Suprapubic skin (tissue), 4 donors: Measurements from ENCODE around the gene OR4D10. TPM values are rescaled to one million over a fixed set of nuclear protein-coding genes. Genes with fewer than 3 reads are reported as not detected.

Experiments used
- DNase-seq, 2 donors: peaks; one replicate each; pipeline ENCODE4 v3.0.0-alpha.2; 2019; ENCODE audit warnings: low spot score in 2 of 2
- H3K27ac ChIP-seq: fragments of 200-600 bp; sonication (generic); one replicate; pipeline ENCODE4 v1.5.1; 2019
- H3K27me3 ChIP-seq: fragments of 200-600 bp; sonication (generic); one replicate; pipeline ENCODE4 v1.5.1; 2019
- H3K36me3 ChIP-seq: fragments of 200-600 bp; sonication (generic); one replicate; pipeline ENCODE4 v1.5.1; 2019
- H3K4me1 ChIP-seq: fragments of 200-600 bp; sonication (generic); one replicate; pipeline ENCODE4 v1.5.1; 2019
- H3K4me3 ChIP-seq: fragments of 200-600 bp; sonication (generic); one replicate; pipeline ENCODE4 v1.5.1; 2019; ENCODE audit warnings: mild to moderate bottlenecking
- H3K9me3 ChIP-seq: fragments of 200-600 bp; sonication (generic); one replicate; pipeline ENCODE4 v1.5.1; 2019
- CTCF ChIP-seq, 2 donors: fragments of 200-600 bp in 1 of 2; fragments of 450-650 bp in 1 of 2; sonication (generic) in 1 of 2; IDR thresholded peaks; one replicate each; pipeline ENCODE4 v1.5.1; 2016 to 2019; ENCODE audit warnings: antibody characterized with exemption in 2 of 2, mild to moderate bottlenecking in 1 of 2, moderate library complexity in 1 of 2
- EP300 ChIP-seq: sonication (generic); formaldehyde crosslinking; IDR thresholded peaks from one replicate; pipeline ENCODE4 v1.6.1; 2017; ENCODE audit warnings: antibody characterized with exemption
- POLR2A ChIP-seq, 2 donors: fragments of 450-650 bp; IDR thresholded peaks; one replicate each; pipeline ENCODE4 v1.6.1; 2017; ENCODE audit warnings: antibody characterized with exemption in 2 of 2, mild to moderate bottlenecking in 2 of 2, moderate library complexity in 2 of 2
- POLR2AphosphoS5 ChIP-seq, 3 donors: sonication (generic); formaldehyde crosslinking; IDR thresholded peaks; one replicate each; pipeline ENCODE4 v1.6.1; 2017; ENCODE audit warnings: antibody characterized with exemption in 3 of 3
- WGBS: methylation state at CpG from one replicate; pipeline ENCODE4 v1.1.5; 2018; 5-methylcytosine and 5-hydroxymethylcytosine counted together
- total RNA-seq, 4 donors: library from RNA; depleted of rRNA; stranded (reverse); fragments of >200 nt; gene quantifications; one replicate each; pipeline ENCODE4 v1.1.0, GENCODE V29; 2016

The OR4D10 gene
- total RNA-seq = not detected

GRCh38 chr11:59473015-59473414 is at the start of gene OR4D10:
Gene OR4D10 (plus strand): TSS chr11:59473315. CDS start chr11:59477430, 4,115 bp downstream.
- no peak for TF ChIP-seq CTCF (IDR thresholded peaks at IDR 0.05)
- no peak within 1 kb of the TSS for H3K27ac ChIP-seq
- no peak for DNase-seq
- H3K9me3 ChIP-seq = no peaks in the 10 kb centered on the region
- H3K27me3 ChIP-seq = no peaks in the 10 kb centered on the region
- H3K4me3 ChIP-seq = no peak within 1 kb of the TSS
- no peaks in the 10 kb centered on the region for H3K36me3 ChIP-seq
- H3K4me1 ChIP-seq = no peaks in the 10 kb centered on the region

- no peaks in the 10 kb centered on the region for H3K4me1 ChIP-seq
- no peak for DNase-seq
- 81% methylated on average over 2 of the region's 2 CpGs for WGBS
- H3K4me3 ChIP-seq = no peak overlapping the region
- H3K9me3 ChIP-seq = no peaks in the 10 kb centered on the region
- no peaks in the 10 kb centered on the region for H3K27me3 ChIP-seq
- no peak overlapping the region for H3K27ac ChIP-seq
- no peaks in the 10 kb centered on the region for H3K36me3 ChIP-seq
- TF ChIP-seq EP300 (no peak), POLR2AphosphoS5 (IDR thresholded peaks at IDR 0.05) (no peak), POLR2A (IDR thresholded peaks at IDR 0.05) (no peak), CTCF (IDR thresholded peaks at IDR 0.05) (no peak)
Observed at GRCh38 chr11:59423835-59424234, 49.3 kb upstream of the OR4D10 start.

GRCh38 chr11:59425131-59425530 is 48.0 kb upstream of the OR4D10 start:
- Histone ChIP-seq H3K9me3 (no peaks in the 10 kb centered on the region), H3K4me1 (no peaks in the 10 kb centered on the region), H3K4me3 (no peak overlapping the region), H3K36me3 (no peaks in the 10 kb centered on the region), H3K27me3 (no peaks in the 10 kb centered on the region), H3K27ac (no peak overlapping the region)
- WGBS = 48% methylated on average over 4 of the region's 4 CpGs
- TF ChIP-seq CTCF (IDR thresholded peaks at IDR 0.05) = no peak
- TF ChIP-seq POLR2AphosphoS5 (IDR thresholded peaks at IDR 0.05) = no peak
- TF ChIP-seq EP300 = no peak
- TF ChIP-seq POLR2A (IDR thresholded peaks at IDR 0.05) = no peak
- no peak for DNase-seq

- WGBS = 67% methylated on average over 5 of the region's 5 CpGs
Observed at GRCh38 chr11:59426361-59427067, 46.6 kb upstream of the OR4D10 start, which contains the start of gene OR5A2. Gene OR5A2 (minus strand): TSS chr11:59426413. CDS start chr11:59422953, 3,460 bp downstream.

GRCh38 chr11:59427068-59427382 is 46.1 kb upstream of the OR4D10 start:
- no peaks in the 10 kb centered on the region for H3K9me3 ChIP-seq
- H3K27ac ChIP-seq = no peak overlapping the region
- no peaks in the 10 kb centered on the region for H3K27me3 ChIP-seq
- no peaks in the 10 kb centered on the region for H3K4me1 ChIP-seq
- H3K4me3 ChIP-seq = no peak overlapping the region
- H3K36me3 ChIP-seq = no peaks in the 10 kb centered on the region
- no peak for DNase-seq
- TF ChIP-seq CTCF (IDR thresholded peaks at IDR 0.05) (no peak), EP300 (no peak)

More at GRCh38 chr11:59426361-59427067, 46.6 kb upstream of the OR4D10 start, which contains the start of gene OR5A2:
- Histone ChIP-seq H3K36me3 (no peaks in the 10 kb centered on the region), H3K27ac (no peak within 1 kb of the TSS), H3K4me1 (no peaks in the 10 kb centered on the region), H3K4me3 (no peak within 1 kb of the TSS), H3K27me3 (no peaks in the 10 kb centered on the region), H3K9me3 (no peaks in the 10 kb centered on the region)
- TF ChIP-seq EP300 (no peak), POLR2A (IDR thresholded peaks at IDR 0.05) (no peak), POLR2AphosphoS5 (IDR thresholded peaks at IDR 0.05) (no peak), CTCF (IDR thresholded peaks at IDR 0.05) (no peak)
- no peak for DNase-seq
